HG03066 (cell line): ENCODE data around the gene ANKRD17.
"Not testable (repeated sequence)": the region's sequence is repeated elsewhere in the genome, so short reads cannot be mapped to it uniquely, and the experiment has no call there.

Experiments used
- ATAC-seq: cut with Tn5 transposase; IDR thresholded peaks from one replicate; pipeline ENCODE4 v1.9.1; 2021; ENCODE audit warnings: low read depth; ENCODE audit not compliant: unreplicated experiment

ANKRD17 gene, protein sequence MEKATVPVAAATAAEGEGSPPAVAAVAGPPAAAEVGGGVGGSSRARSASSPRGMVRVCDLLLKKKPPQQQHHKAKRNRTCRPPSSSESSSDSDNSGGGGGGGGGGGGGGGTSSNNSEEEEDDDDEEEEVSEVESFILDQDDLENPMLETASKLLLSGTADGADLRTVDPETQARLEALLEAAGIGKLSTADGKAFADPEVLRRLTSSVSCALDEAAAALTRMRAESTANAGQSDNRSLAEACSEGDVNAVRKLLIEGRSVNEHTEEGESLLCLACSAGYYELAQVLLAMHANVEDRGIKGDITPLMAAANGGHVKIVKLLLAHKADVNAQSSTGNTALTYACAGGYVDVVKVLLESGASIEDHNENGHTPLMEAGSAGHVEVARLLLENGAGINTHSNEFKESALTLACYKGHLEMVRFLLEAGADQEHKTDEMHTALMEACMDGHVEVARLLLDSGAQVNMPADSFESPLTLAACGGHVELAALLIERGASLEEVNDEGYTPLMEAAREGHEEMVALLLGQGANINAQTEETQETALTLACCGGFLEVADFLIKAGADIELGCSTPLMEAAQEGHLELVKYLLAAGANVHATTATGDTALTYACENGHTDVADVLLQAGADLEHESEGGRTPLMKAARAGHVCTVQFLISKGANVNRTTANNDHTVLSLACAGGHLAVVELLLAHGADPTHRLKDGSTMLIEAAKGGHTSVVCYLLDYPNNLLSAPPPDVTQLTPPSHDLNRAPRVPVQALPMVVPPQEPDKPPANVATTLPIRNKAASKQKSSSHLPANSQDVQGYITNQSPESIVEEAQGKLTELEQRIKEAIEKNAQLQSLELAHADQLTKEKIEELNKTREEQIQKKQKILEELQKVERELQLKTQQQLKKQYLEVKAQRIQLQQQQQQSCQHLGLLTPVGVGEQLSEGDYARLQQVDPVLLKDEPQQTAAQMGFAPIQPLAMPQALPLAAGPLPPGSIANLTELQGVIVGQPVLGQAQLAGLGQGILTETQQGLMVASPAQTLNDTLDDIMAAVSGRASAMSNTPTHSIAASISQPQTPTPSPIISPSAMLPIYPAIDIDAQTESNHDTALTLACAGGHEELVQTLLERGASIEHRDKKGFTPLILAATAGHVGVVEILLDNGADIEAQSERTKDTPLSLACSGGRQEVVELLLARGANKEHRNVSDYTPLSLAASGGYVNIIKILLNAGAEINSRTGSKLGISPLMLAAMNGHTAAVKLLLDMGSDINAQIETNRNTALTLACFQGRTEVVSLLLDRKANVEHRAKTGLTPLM (N-terminal part only)

DNA sequence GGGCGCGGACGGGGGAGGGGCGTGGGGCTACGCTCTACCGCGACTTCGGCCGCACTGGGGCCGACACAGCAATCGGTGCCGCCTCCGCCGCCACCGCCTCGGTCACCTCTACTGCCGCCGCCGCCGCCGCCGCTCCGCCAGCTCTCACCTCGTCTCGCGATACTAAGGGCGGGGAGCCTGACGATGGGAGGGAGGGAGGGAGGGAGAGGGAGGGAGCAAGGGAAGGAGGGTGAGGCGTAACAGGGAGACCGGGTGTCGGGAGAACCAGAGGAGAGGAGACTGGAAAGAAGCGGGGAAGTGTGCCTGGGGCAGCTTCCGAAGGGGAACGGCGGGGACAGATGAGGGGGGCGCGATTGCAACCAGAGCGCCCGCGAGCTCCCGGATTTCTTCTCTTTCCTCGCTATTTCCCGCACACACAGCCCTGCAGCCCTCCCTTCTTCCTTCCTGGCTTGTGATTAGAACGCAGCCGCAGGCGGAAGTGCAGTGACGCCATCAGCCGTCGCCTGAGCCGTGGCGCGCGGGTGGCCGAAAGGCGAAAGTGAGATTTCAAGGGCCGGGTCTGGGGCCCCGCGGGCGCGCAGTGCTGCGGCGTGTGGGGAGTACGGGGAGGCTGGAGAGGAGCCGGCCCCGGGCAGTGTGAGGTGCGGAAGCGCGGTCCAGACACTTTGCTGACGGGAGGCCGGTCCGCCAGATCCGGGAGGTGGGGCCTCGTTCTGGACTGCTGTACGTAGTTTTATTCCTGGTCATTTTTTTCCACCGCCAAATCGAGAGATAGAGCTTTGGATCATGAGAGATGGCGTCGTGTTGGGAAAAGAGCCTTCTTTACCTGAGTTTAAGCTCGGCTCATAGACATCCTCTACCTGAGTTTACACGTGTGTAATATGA is at the start of gene ANKRD17:
ANKRD17 (minus strand) TSS at position 113 of the 885 bp plus-strand sequence. CDS start 130 bp downstream, outside the sequence.
- peak; percentile 67 for ATAC-seq

DNA sequence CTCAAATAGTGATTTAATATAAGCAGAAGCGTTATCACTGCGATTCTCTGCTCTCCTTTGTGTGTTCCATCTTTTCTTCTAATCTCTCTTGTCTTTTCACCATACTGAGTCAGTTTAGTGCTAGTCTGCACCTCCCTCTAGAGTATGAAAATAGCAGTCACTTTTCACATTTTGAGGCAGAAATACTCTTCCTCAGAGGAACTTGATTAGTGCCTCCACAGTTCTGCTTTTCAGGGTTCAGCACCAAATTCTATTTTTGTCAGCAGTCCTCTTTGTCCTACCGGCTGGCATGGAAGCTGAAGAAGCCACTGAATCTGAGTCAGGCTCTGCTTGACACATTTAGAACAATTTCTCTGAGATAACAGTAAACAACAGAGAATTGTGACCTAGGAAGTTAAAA is 49.7 kb upstream of the ANKRD17 start:
- ATAC-seq, result no peak

DNA sequence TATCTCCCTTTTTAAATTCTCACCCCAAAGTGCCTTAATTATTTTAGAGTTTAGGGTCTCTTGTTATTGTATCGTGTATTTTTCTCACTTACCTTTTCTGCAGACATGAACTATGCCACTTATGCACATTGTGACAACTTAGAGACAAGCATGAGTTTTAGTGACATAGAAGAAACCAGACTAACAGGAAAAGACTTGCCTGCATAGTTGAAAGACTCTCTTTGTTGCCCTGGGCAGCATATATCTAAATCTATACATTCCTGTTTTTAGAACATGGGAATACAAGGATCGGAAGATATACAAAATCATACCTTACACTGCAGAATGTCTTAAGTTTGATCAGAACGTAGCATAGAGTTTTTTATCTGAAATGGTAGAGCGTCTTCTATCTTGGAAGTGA is 45.1 kb upstream of the ANKRD17 start:
- ATAC-seq, result no peak

DNA sequence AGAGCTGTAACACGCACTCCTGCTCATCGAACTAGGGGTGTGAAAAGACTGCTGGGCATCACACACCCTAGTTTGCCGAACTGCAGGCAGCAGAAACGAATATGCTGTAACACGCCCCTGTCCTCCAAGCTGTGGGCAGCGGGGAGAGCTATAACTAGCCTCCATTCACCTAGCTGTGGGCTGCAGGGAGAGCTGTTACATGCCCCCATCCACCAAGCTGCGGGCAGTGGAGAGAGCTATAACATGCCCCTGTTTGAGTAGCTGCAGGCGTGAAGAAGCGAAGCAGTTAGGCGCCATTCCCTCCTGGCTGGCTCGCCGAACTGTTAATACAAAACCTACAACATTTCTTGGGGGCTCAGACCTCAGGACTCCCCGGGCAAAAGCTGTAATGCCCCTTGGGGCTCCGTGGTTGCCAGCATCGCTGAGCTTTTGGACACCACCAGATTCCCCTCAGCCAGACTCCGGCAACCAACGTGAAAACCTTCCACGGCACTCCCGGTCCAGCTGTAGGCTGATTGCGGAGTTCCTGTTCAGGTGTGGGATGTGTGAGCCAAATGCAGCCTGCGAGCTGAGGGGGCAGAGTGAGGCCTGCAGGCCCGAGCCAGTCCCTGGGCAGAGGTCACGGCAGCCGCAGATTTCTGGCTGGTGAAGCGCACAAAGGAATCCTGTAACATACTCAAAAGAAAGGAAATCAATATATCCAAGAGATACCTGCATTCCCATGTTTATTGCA is 41.1 kb upstream of the ANKRD17 start:
- no peak for ATAC-seq

DNA sequence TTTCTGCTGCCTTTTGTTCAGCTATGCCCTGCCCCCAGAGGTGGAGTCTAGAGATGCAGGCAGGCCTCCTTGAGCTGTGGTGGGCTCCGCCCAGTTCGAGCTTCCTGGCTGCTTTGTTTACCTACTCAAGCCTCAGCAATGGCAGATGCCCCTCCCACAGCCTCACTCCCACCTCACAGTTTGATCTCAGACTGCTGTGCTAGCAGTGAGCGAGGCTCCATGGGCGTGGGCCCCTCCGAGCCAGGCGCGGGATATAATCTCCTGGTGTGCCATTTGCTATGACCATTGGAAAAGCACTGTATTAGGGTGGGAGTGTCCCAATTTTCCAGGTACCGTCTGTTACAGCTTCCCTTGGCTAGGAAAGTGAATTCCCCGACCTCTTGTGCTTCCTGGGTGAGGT is 34.1 kb upstream of the ANKRD17 start:
- not testable (repeated sequence) for ATAC-seq

DNA sequence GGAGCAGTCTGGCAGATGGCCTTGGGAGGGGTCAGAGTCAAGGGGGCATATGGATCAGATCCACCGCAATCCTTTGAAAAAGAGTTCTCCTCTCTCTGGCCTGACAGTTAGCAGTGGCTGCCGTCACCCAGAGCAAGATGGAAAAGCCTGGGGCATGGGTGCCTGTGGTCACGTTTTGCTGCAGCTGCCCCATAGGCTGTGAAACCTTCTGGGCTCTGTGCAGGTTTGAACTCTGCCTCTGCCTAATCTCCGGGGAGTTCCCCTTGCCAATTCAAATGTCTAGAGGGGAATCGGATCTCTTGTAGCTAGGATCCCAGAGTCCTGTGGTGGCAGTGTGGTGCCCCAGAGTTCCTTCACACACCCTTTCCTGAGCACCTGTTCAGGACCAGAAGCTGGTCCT is 23.4 kb upstream of the ANKRD17 start:
- no peak for ATAC-seq

DNA sequence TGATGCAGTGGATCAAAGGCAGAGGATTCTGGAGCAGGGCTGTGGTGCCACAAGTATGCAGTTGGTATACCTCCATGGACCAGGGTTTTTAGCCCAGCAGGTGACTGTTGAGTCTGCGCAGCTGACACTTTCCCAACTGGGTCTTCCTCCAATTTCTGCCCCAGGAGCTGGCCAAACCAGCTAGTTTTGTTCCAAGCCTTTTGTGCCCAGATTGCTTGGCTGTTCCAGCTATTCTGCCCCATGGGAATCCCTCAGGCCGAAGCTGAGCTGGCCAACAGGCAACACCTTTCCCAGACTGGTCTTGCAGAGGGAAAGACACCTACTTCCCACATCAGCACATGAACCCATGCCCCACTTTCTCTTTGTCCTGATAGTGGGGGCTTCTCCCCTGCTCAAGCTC is 22.8 kb upstream of the ANKRD17 start:
- no peak for ATAC-seq

DNA sequence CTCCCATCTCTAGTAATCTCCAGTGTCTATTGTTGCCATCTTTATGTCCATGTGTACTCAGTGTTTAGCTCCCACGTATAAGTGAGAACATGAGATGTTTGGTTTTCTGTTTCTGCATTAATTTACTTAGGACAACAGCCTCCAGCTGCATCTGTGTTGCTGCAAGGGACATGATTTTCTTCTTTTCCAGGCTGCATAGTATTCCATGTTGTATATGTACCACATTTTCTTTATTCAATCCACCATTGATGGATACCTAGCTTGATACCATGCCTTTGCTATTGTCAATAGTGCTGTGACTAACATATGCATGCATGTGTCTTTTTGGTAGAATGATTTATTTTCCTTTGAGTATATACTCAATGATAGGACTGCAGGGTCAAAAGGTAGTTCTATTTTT is 18.6 kb upstream of the ANKRD17 start:
- ATAC-seq, result no peak

DNA sequence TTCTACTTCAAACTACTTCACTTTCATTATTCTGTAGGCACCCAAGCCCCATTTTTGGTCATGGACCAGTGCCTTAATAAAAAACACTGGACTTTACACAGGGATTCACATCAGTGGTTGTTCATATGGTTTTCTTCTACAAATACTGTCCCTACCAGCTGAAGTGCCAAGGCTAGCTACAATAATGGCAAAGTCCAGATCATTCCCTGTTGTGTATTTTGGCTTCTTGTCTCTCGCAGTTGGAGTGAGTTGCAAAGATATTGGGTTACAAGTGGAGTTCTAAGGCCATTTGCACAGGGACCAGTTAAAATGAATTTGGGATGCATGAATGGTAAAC is 16.7 kb upstream of the ANKRD17 start:
- no peak for ATAC-seq

DNA sequence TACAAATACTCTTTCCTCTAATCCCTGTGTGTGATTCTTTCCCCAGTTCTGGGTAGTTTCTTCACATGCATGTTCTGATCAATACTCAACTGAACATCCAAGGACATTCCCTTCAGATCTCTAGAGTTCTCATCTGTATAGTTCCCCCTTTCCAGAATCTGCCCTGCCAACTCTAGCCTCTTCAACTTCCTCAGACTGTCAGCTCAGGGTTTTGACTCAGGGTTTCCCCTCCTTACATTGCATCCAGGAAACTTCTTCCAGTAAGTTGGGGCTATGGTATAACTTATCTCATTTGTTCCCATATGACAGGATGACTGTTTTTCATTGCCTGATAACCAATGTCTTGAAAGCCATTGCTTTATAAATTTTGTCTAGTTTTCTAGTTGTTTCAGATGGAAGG is 14.2 kb upstream of the ANKRD17 start:
- no peak for ATAC-seq

DNA sequence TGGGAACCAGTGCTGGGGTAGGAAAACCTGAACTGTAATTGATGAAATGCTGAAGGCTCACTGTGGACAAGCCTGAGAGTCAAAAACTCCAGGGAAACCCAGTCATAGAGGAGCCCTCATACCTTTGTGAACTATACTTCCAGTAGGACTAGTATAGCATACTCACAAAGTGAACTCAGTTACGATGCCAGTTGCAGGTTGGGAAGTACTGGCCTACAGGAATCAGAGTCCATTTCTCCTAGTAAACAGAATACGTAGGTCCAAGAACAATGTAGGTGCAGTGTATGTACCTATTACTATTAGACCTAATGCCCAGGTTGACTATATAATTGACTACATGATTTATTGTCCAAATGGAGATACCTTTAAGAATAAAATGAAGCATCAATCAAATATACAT is 8.5 kb upstream of the ANKRD17 start:
- ATAC-seq, result no peak

DNA sequence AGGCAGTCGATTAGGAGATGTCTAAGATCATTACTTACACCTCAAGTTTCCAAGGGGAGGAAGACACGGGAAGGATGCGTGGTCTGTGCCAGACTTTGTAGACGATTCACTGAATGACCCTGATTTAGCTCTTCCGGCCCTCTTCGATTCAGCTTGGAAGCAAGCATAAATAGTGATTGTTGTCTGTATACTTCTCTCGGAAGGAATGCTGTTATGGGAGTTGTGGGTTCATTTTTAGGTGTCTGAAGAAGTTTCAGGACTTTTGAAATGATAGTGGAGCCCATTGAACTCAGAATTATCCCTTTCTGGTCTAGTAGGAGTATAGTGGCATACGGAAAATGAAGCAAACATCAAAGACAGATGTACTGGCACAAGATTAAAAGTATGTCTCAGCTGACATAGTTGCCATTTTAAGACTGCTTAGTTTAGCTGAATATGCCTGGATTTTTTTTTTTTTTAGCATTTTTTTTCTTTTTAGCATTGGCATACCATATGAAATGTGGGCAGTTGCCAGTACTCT is 1.0 kb upstream of the ANKRD17 start:
- ATAC-seq, result peak; percentile 11

DNA sequence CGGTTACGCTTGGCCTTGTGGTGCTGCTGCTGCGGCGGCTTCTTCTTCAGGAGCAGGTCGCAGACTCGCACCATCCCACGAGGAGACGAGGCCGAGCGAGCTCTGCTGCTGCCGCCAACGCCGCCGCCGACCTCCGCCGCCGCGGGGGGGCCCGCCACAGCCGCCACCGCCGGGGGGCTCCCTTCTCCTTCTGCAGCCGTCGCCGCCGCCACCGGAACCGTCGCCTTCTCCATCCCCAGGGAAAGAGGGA is 237 bp downstream of the ANKRD17 start:
- peak; percentile 17 for ATAC-seq

DNA sequence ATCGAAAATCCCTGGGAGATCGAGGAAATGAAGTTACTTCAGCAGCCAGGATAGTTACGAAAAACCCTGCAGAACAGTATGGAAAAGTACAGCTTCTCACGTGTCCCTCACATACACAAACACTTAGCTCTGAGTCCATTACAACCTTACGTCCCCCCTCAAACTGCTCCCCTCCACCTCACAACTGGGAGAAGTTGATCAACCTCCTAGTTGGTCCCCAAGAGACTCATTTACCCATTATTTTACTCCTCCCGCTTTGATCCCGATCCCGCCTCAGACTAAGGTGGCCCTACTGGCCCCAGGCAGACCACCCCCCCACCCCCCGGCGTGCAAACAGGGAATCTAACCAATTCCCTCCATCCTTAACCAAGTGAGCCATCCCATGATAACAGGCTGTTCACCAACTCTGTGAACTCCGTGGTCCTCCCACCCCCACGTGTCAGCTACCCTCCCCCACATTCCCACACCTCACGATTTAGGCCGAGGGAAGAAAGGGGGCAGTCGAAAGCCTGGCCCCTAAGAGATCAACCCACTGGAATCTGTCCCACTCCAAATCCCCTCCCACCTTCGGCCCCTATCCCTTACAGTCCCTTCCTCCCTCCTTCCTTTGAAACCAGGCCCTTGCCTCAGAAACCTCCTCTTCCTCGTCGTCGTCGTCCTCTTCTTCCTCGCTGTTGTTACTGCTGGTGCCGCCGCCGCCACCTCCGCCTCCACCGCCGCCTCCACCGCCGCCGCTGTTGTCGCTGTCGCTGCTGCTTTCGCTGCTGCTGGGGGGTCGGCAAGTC is 755 bp downstream of the ANKRD17 start:
- ATAC-seq, result peak; percentile 3

DNA sequence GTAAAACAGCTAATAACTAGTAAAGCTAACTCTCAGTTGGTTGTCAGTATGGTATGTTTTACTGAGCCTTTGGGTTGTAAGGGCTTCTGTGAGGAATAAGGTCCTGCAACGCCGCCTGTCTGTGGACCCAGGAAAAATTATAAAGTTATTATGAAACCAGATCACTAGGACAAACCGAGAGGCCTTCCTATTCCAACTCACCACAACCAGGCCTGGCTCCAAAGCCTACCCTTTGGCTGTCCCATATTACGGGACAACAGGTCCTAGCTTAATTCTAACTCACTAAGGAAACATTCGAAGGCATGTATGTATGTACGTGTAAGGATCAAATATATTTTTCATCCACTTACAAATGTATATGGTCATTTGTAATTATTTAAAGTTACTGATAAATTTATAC is 1.4 kb downstream of the ANKRD17 start:
- ATAC-seq, result peak; percentile 21

DNA sequence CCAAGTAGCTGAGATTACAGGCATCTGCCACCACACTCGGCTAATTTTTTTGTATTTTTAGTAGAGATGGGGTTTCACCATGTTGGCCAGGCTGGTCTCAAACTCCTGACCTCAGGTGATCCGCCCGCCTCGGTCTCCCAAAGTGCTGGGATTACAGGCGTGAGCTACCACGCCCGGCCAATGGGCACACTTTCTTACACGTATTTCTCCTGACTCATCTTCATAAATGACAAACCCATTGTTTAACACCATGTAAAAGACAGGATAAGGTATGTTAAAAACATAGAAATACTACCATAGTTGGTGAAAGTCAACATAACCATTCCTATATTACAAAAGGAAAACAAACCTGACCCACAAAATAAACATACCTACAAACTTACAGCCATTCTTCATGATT is 2.8 kb downstream of the ANKRD17 start:
- ATAC-seq, result not testable (repeated sequence)

DNA sequence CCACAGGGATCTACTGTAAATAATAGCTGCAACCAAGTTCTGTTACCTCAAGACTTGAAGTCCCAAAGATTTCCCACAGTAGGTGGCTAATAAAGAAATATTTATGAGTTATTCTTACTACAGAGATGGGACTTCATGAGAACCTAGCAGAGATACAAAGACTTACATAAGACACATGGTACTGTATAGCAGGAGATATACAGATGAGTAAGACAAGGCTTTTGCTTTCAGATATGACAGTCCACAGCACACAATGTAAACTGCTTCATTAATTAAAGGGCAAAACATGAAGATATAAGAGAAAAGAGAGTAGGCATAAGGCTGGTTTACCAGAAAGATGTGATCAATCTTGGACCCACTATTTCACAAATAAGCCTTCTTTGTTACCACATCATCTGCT is 6.6 kb downstream of the ANKRD17 start:
- ATAC-seq, result no peak

DNA sequence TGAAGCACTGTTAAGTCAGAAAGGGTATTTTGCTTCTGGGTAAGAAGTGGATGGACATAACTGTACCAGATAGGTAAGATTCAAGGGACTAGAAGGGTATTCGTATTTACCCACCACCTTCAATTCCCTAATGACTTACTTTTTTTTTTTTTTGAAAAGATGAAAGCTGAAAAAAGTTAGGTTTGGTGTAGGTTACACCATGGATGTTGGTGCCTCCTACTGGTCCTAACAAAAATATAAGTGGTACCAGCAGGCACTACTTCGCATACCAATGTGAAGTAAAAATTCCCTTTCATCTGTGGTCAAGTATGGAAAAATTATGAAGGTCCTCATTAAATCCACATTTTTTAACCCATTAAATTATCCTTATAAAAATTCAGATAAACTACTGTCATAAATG is 7.2 kb downstream of the ANKRD17 start:
- no peak for ATAC-seq

DNA sequence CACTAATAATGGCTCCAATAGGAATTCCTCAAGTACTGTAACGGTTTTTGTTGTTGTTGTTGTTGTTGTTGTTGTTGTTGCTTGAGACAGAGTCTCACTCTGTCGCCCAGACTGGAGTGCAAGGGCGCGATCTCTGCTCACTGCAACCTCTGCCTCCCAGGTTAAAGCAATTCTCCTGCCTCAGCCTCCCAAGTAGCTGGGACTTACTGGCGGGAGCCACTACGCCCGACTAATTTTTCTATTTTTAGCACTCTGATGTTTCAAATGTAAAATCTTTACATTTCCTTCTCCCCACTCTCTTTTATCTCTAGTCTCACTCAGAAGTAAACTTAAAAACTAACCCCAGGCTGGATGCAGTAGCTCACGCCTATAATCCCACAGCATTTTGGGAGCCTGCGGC is 8.0 kb downstream of the ANKRD17 start:
- ATAC-seq, result no peak
